Measurements from ENCODE around the gene UGT1A3. TPM values are rescaled to one million over a fixed set of nuclear protein-coding genes. Genes with fewer than 3 reads are reported as not detected.
A peak's percentile ranks its signal among the peaks of the same experiment; 100 is the strongest.

The UGT1A3 gene
- total and polyA plus RNA-seq, 7 experiments from 2014 or later = not detected

DNA sequence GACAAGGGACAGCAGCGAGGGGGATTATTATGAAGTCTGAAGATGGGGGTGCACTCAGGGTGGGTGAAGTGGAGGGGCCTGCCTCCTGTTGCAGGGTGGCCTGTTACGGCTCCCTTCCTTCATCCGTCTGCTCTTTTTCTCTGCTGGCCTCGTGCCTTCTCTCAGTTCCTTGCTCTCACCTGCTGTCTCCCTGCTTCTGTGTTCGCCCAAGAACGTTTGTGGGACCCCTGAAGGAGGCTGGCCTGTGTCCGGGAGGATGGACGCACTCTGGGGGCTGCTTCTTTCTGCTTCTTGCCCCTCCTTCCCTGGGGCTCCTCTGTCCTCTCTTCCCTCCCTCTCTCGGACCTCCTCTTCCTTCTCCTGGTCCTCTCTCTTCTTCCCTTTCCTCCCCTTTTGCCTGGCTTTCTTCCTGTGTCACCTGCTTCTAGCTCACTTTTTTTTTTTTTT, 63.1 kb downstream of the UGT1A3 start:
- H3K27ac ChIP-seq (ENCODE audit: low read depth, low read length) = no peak overlapping the region
- no peaks in the 10 kb centered on the region for H3K27me3 ChIP-seq (ENCODE audit: control insufficient read depth in 2 of 2, insufficient read depth in 2 of 2, low read length in 2 of 2)
- POLR2A ChIA-PET = no interaction called here
- H3K4me3 ChIP-seq (ENCODE audit: low read length) = no peak overlapping the region
- no peaks in the 10 kb centered on the region for H3K4me1 Mint-ChIP-seq
- peaks cover 0 to 4% (median 0%) of the 10 kb centered on the region in 5 donors for H3K27me3 Mint-ChIP-seq
- CTCF ChIA-PET = interaction anchor here (0.9 kb wide), 1 partner anchor 80 kb away, joined by 3 read pairs; no protein-coding TSS in a partner anchor
- H3K4me1 ChIP-seq (ENCODE audit: control insufficient read depth in 2 of 2, insufficient read depth in 2 of 2, low read length in 2 of 2) = no peaks in the 10 kb centered on the region
- DNase-seq (no peak), ATAC-seq (no peak)
- intact Hi-C loops (cut with micrococcal nuclease) = no loop called here
- H3K36me3 Mint-ChIP-seq = no peaks in the 10 kb centered on the region
- peaks cover 0 to 2% (median 0%) of the 10 kb centered on the region in 11 donors for H3K9me3 Mint-ChIP-seq
- no peak overlapping the region for H3K4me3 Mint-ChIP-seq
- peak overlapping the region in 1 of 9 donors; percentile 20 for H3K27ac Mint-ChIP-seq
- no peaks in the 10 kb centered on the region for H3K9me3 ChIP-seq (ENCODE audit: control insufficient read depth in 2 of 3, low read length in 3 of 3)
- no peaks in the 10 kb centered on the region for H3K36me3 ChIP-seq (ENCODE audit: control insufficient read depth in 2 of 3, insufficient read depth in 3 of 3, low read length in 3 of 3)

DNA sequence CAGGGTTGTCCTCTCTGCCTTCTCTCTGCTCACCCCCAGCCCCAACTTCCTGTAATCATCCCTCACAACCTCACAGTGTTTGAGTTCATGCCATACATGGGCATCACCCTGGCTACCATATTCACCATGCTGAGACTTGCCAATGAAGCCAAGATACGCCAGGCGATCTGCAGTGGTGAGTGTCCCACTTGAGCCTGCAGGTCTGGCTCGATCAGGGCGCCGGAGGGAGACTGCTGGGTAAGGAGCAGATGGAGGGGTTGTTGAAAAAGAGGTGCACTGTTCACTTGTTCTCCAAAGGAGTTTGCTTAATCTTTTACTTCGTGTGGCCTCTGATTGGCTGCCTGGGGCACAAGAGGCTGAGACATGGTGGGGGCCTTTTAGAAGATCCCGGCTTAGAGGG, 63.9 kb downstream of the UGT1A3 start:
- no peaks in the 10 kb centered on the region for H3K4me1 Mint-ChIP-seq
- Histone ChIP-seq H3K27me3 (ENCODE audit: control insufficient read depth in 2 of 2, insufficient read depth in 2 of 2, low read length in 2 of 2) (no peaks in the 10 kb centered on the region), H3K4me3 (ENCODE audit: low read length) (no peak overlapping the region), H3K4me1 (ENCODE audit: control insufficient read depth in 2 of 2, insufficient read depth in 2 of 2, low read length in 2 of 2) (no peaks in the 10 kb centered on the region), H3K9me3 (ENCODE audit: control insufficient read depth in 2 of 3, low read length in 3 of 3) (no peaks in the 10 kb centered on the region), H3K36me3 (ENCODE audit: control insufficient read depth in 2 of 3, insufficient read depth in 3 of 3, low read length in 3 of 3) (no peaks in the 10 kb centered on the region), H3K27ac (ENCODE audit: low read depth, low read length) (no peak overlapping the region)
- ChIA-PET POLR2A (no interaction called here), CTCF (no interaction called here)
- no peak overlapping the region for H3K27ac Mint-ChIP-seq
- no peak overlapping the region for H3K4me3 Mint-ChIP-seq
- DNase-seq (no peak), ATAC-seq (no peak)
- H3K9me3 Mint-ChIP-seq = peaks cover 0 to 2% (median 0%) of the 10 kb centered on the region in 11 donors
- H3K36me3 Mint-ChIP-seq = no peaks in the 10 kb centered on the region
- peaks cover 0 to 4% (median 0%) of the 10 kb centered on the region in 5 donors for H3K27me3 Mint-ChIP-seq
- intact Hi-C loops (cut with micrococcal nuclease) = no loop called here

DNA sequence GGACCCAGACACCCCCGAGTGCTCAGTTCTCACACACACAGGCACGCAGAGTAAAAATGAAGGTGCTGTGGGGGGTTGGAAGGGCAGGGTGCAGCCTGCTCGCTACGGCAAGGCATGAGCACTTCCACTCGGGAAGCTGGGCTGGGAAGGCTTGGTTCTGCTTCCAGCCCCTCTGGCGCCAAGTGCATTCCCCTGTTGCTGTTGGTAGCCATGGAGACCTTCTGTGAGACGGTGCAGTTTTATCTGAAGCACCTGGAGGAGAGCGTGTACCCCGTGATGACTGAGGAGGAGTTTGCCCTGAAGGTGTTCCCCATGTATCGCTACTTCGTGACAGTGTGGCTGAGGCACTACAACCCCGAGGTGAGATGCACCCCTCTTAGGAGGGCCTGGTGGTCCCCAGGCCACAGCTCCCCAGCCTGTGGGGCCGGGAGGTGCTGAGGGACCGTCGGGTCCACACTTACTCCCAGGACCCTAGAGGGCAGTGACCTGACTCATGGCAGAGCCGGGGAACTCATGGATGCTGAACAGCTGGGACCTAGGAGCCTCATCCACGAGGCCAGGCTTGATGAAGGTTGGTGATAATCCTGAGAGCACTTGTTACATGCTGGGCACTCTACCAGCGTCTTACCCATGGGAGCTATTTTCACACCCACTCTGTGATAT, 64.8 kb downstream of the UGT1A3 start:
- H3K4me1 Mint-ChIP-seq = peaks cover 0 to 2% (median 0%) of the 10 kb centered on the region in 7 donors
- no peaks in the 10 kb centered on the region for H3K4me1 ChIP-seq (ENCODE audit: control insufficient read depth in 2 of 2, insufficient read depth in 2 of 2, low read length in 2 of 2)
- no peaks in the 10 kb centered on the region for H3K27me3 ChIP-seq (ENCODE audit: control insufficient read depth in 2 of 2, insufficient read depth in 2 of 2, low read length in 2 of 2)
- POLR2A ChIA-PET = no interaction called here
- no peak overlapping the region for H3K27ac ChIP-seq (ENCODE audit: low read depth, low read length)
- intact Hi-C loops (cut with micrococcal nuclease) = no loop called here
- ATAC-seq = no peak
- no peak overlapping the region for H3K4me3 ChIP-seq (ENCODE audit: low read length)
- no peaks in the 10 kb centered on the region for H3K36me3 Mint-ChIP-seq
- H3K27ac Mint-ChIP-seq = no peak overlapping the region
- no peaks in the 10 kb centered on the region for H3K36me3 ChIP-seq (ENCODE audit: control insufficient read depth in 2 of 3, insufficient read depth in 3 of 3, low read length in 3 of 3)
- H3K9me3 ChIP-seq (ENCODE audit: control insufficient read depth in 2 of 3, low read length in 3 of 3) = no peaks in the 10 kb centered on the region
- no peak overlapping the region for H3K4me3 Mint-ChIP-seq
- CTCF ChIA-PET = no interaction called here
- H3K27me3 Mint-ChIP-seq = peaks cover 0 to 4% (median 0%) of the 10 kb centered on the region in 5 donors
- peaks cover 0 to 2% (median 0%) of the 10 kb centered on the region in 11 donors for H3K9me3 Mint-ChIP-seq
- DNase-seq = no peak

DNA sequence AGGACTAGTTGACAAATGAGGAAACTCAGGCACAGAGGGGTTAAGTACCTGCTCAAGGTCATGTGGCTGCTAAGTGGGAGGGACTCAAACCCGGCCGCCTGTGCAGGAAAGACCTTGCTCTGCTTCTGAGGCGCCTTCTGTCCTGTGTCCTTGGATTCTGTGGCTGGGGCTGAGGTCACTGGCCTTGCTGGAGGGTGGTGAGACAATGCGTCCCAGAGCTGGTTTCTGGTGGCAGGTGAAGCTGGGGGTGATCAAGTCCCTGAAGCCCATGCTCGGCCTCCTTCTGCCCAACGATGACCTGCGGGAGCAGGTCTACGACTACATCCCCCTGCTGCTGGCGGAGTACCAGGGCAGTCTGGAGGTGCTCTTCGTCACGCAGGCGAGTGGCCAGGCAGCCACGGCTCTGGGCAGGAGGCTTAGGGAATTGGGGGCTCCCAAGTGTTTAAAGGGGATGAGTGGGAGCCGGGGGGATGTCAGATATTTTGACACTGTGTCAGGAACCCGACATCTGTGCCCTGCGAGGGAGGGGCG, 65.4 kb downstream of the UGT1A3 start:
- H3K9me3 ChIP-seq (ENCODE audit: control insufficient read depth in 2 of 3, low read length in 3 of 3) = no peaks in the 10 kb centered on the region
- Mint-ChIP-seq H3K4me3 (no peak overlapping the region), H3K4me1 (peaks cover 0 to 2% (median 0%) of the 10 kb centered on the region in 7 donors), H3K9me3 (peaks cover 0 to 2% (median 0%) of the 10 kb centered on the region in 11 donors), H3K27me3 (peaks cover 0 to 2% (median 0%) of the 10 kb centered on the region in 5 donors), H3K27ac (no peak overlapping the region), H3K36me3 (no peaks in the 10 kb centered on the region)
- CTCF ChIA-PET = no interaction called here
- H3K27me3 ChIP-seq (ENCODE audit: control insufficient read depth in 2 of 2, insufficient read depth in 2 of 2, low read length in 2 of 2) = no peaks in the 10 kb centered on the region
- intact Hi-C loops (cut with micrococcal nuclease) = no loop called here
- POLR2A ChIA-PET = no interaction called here
- no peak overlapping the region for H3K4me3 ChIP-seq (ENCODE audit: low read length)
- H3K36me3 ChIP-seq (ENCODE audit: control insufficient read depth in 2 of 3, insufficient read depth in 3 of 3, low read length in 3 of 3) = no peaks in the 10 kb centered on the region
- no peaks in the 10 kb centered on the region for H3K4me1 ChIP-seq (ENCODE audit: control insufficient read depth in 2 of 2, insufficient read depth in 2 of 2, low read length in 2 of 2)
- DNase-seq (no peak), ATAC-seq (no peak)
- no peak overlapping the region for H3K27ac ChIP-seq (ENCODE audit: low read depth, low read length)

DNA sequence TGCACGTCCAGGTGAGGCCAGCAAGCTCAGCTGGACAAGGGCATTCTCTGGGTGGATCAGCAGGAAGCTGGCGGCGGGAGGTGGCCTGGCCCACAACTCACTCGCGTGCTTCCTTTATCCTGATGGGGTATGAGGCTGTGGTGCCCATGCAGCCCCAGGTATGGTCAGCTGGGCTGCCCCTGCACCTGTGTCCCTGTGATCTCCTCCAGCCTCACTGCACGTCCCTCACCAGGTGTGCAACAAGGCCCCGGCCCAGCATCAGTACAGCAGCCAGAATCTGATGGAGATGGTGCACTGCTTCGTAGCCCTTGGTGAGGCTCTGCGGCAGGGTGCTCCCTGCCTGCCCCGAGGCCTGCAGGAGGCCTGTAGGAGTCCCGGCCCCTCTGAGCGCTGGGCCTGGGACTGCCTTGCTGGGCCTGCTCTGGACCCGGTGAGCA, 66.9 kb downstream of the UGT1A3 start:
- no peak overlapping the region for H3K4me3 ChIP-seq (ENCODE audit: low read length)
- H3K36me3 ChIP-seq (ENCODE audit: control insufficient read depth in 2 of 3, insufficient read depth in 3 of 3, low read length in 3 of 3) = no peaks in the 10 kb centered on the region
- Mint-ChIP-seq H3K9me3 (peaks cover 0 to 2% (median 0%) of the 10 kb centered on the region in 11 donors), H3K4me3 (no peak overlapping the region), H3K27me3 (no peaks in the 10 kb centered on the region), H3K4me1 (peaks cover 0 to 2% (median 0%) of the 10 kb centered on the region in 7 donors), H3K36me3 (no peaks in the 10 kb centered on the region), H3K27ac (no peak overlapping the region)
- DNase-seq (peak in 1 of 9 donors; percentile 2), ATAC-seq (no peak)
- H3K27me3 ChIP-seq (ENCODE audit: control insufficient read depth in 2 of 2, insufficient read depth in 2 of 2, low read length in 2 of 2) = no peaks in the 10 kb centered on the region
- H3K9me3 ChIP-seq (ENCODE audit: control insufficient read depth in 2 of 3, low read length in 3 of 3) = no peaks in the 10 kb centered on the region
- H3K4me1 ChIP-seq (ENCODE audit: control insufficient read depth in 2 of 2, insufficient read depth in 2 of 2, low read length in 2 of 2) = no peaks in the 10 kb centered on the region
- POLR2A ChIA-PET = no interaction called here
- CTCF ChIA-PET = no interaction called here
- intact Hi-C loops (cut with micrococcal nuclease) = no loop called here
- no peak overlapping the region for H3K27ac ChIP-seq (ENCODE audit: low read depth, low read length)

DNA sequence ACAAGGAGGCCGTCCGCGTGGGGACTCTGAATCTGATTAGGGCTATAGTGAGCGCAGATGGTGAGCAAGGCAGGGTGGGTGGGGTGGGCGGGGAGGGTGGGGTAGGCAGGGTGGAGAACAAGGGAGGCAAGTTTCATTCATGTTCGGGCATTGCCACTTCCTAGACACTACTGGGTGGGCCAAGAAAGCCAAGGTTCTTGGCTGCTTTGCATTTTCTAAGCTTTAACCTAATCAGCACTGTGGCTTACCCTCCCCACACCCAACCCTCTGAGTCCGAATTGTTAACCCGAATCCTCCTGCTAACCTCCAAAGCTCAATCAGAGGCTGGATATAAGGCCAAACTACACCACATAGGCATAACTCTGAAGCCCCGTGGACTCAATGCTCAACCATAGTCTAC, 67.4 kb downstream of the UGT1A3 start:
- H3K27ac ChIP-seq (ENCODE audit: low read depth, low read length) = no peak overlapping the region
- intact Hi-C loops (cut with micrococcal nuclease) = no loop called here
- ChIA-PET POLR2A (no interaction called here), CTCF (no interaction called here)
- H3K36me3 ChIP-seq (ENCODE audit: control insufficient read depth in 2 of 3, insufficient read depth in 3 of 3, low read length in 3 of 3) = no peaks in the 10 kb centered on the region
- DNase-seq (peak in 1 of 9 donors; percentile 6), ATAC-seq (no peak)
- Mint-ChIP-seq H3K4me1 (peaks cover 0 to 2% (median 0%) of the 10 kb centered on the region in 7 donors), H3K27me3 (no peaks in the 10 kb centered on the region), H3K9me3 (peaks cover 0 to 2% (median 0%) of the 10 kb centered on the region in 11 donors), H3K4me3 (no peak overlapping the region), H3K36me3 (no peaks in the 10 kb centered on the region), H3K27ac (no peak overlapping the region)
- no peaks in the 10 kb centered on the region for H3K9me3 ChIP-seq (ENCODE audit: control insufficient read depth in 2 of 3, low read length in 3 of 3)
- no peak overlapping the region for H3K4me3 ChIP-seq (ENCODE audit: low read length)
- H3K4me1 ChIP-seq (ENCODE audit: control insufficient read depth in 2 of 2, insufficient read depth in 2 of 2, low read length in 2 of 2) = no peaks in the 10 kb centered on the region
- H3K27me3 ChIP-seq (ENCODE audit: control insufficient read depth in 2 of 2, insufficient read depth in 2 of 2, low read length in 2 of 2) = no peaks in the 10 kb centered on the region

Data from naive thymus-derived CD4-positive, alpha-beta T cell (primary cell).